A673 (cell line): ENCODE measurements around the gene FAM20A. TPM values are rescaled to one million over a fixed set of nuclear protein-coding genes. Genes with fewer than 3 reads are reported as not detected.

Source experiments
- BruUV-seq: library from RNA; stranded (reverse); fragments of 400-500 nt; replicated peaks from 2 replicates; lab custom pipeline; 2021; lab: Mats Ljungman, UMichigan
- CTCF ChIA-PET: fragments of 300-600 bp; sonication (Branson Sonifier 250); formaldehyde crosslinking; loops from one replicate; lab custom pipeline; 2022; ENCODE audit warnings: antibody characterized with exemption; lab: Charles Lee
- POLR2A ChIA-PET: fragments of 300-600 bp; sonication (Branson Sonifier 250); formaldehyde crosslinking; loops from one replicate; lab custom pipeline; 2022; ENCODE audit warnings: antibody characterized with exemption; ENCODE audit not compliant: low non-redundant PET; lab: Charles Lee
- DNase-seq: peaks from one replicate; pipeline ENCODE4 v3.0.0-alpha.2; 2015; ENCODE audit warnings: low spot score
- H3K27ac ChIP-seq: fragments of 200-600 bp; sonication (generic); 2 replicates; pipeline ENCODE4 v1.5.1; 2016; ENCODE audit warnings: mixed run types, low read depth, mild to moderate bottlenecking, mixed read lengths, antibody characterized with exemption, low read length; ENCODE audit not compliant: poor library complexity, severe bottlenecking
- H3K27me3 ChIP-seq: fragments of 200-600 bp; sonication (generic); replicated peaks from 2 replicates; pipeline ENCODE4 v1.6.1; 2017; ENCODE audit warnings: mixed run types, low read depth, mild to moderate bottlenecking, mixed read lengths, antibody characterized with exemption, low read length; ENCODE audit not compliant: insufficient read depth, poor library complexity
- H3K36me3 ChIP-seq: fragments of 200-600 bp; sonication (generic); 2 replicates; pipeline ENCODE4 v1.6.1; 2016; ENCODE audit warnings: mixed run types, mild to moderate bottlenecking, mixed read lengths, antibody characterized with exemption, low read length; ENCODE audit not compliant: insufficient read depth, poor library complexity, severe bottlenecking
- H3K4me1 ChIP-seq: fragments of 200-600 bp; sonication (generic); 2 replicates; pipeline ENCODE4 v1.6.1; 2017; ENCODE audit warnings: mixed run types, mild to moderate bottlenecking, mixed read lengths, antibody characterized with exemption, low read length; ENCODE audit not compliant: insufficient read depth, poor library complexity, severe bottlenecking
- H3K4me3 ChIP-seq: fragments of 200-600 bp; sonication (generic); 2 replicates; pipeline ENCODE4 v1.5.1; 2016; ENCODE audit warnings: low read depth, mixed run types, mild to moderate bottlenecking, mixed read lengths, low read length; ENCODE audit not compliant: poor library complexity, severe bottlenecking
- H3K9me3 ChIP-seq: fragments of 200-600 bp; sonication (generic); 2 replicates; pipeline ENCODE4 v1.6.1; 2016; ENCODE audit warnings: mixed run types, low read depth, mild to moderate bottlenecking, mixed read lengths, antibody characterized with exemption, low read length; ENCODE audit not compliant: poor library complexity, severe bottlenecking
- EZH2 ChIP-seq: fragments of 200-600 bp; sonication (generic); IDR thresholded peaks from 2 replicates; pipeline ENCODE4 v1.6.1; 2017; ENCODE audit warnings: borderline replicate concordance, low read depth, mild to moderate bottlenecking, mixed read lengths, antibody characterized with exemption, low read length; ENCODE audit not compliant: poor library complexity, severe bottlenecking
- intact Hi-C: fragments of 100-400 bp; cut with micrococcal nuclease; formaldehyde crosslinking; loops from one replicate; pipeline ENCODE4 v1.10.0; 2022; ENCODE audit not compliant: unreplicated experiment
- total RNA-seq: library from RNA; stranded (reverse); gene quantifications from 2 replicates; pipeline ENCODE4 v1.2.3, GENCODE V29; 2021
- TF ChIP-seq, protein P1 (sequence below): fragments of 300-800, 200-600 bp; sonication (generic); conservative IDR thresholded peaks from 2 replicates; pipeline ENCODE4 v1.5.1; 2017; ENCODE audit warnings: low read depth, mild to moderate bottlenecking, antibody characterized with exemption, low read length, moderate library complexity, mixed read lengths

FAM20A gene
- total RNA-seq, 1 experiment from 2014 or later, result not detected

DNA sequence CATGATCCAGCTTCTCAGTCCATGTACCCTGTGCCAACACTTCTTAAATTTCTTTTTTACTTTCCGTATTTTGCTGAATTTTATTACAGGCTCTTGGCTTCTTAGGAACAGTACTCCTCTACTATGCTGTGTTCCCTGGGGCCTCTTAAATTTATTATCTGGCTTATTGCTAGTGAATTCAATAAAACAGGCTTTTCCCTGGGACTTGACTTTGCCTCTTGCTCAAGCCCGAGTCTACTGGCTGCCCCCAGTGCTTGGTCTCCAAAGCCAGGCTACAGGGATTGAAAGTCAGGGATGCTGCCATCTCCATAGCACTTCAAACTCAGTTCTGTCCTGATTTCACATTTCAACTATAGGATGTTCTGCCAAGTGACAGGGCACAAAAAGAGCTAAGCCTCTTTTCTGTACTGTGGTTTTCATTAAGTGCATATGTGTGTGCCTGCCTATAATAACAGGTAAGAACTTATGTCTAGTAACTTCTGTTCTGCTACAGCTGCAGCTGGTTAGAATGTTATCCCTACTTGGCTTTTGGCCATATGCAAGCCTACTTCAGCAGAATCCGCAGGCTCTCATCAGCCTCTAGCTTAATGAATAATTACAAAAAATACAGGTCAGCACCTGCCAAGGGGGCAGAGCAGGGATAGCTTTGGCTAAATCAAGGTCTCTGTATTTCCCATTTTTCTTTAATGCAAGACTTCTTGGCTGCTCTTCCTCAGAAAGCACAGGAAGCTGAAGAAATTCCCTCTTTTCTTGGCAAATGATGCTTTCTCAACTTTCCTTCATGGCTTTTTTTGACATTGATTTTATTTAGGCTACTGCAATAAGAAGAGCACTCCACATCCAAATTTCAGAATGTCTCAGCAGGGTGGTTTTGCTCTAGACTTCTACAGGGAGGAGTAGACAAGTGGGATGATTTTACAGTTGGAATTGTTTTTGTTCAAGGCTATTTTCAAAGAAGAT, 8.2 kb downstream of the FAM20A start:
- H3K27ac ChIP-seq, result no peak overlapping the region
- H3K4me3 ChIP-seq, result no peak overlapping the region
- DNase-seq, result no peak
- no peaks in the 10 kb centered on the region for H3K36me3 ChIP-seq
- ChIA-PET CTCF (no interaction called here), POLR2A (no interaction called here)
- BruUV-seq, result no TSS peak
- intact Hi-C loops, result no loop called here
- peaks cover 10% of the 10 kb centered on the region for H3K27me3 ChIP-seq
- TF ChIP-seq, protein P1, sequence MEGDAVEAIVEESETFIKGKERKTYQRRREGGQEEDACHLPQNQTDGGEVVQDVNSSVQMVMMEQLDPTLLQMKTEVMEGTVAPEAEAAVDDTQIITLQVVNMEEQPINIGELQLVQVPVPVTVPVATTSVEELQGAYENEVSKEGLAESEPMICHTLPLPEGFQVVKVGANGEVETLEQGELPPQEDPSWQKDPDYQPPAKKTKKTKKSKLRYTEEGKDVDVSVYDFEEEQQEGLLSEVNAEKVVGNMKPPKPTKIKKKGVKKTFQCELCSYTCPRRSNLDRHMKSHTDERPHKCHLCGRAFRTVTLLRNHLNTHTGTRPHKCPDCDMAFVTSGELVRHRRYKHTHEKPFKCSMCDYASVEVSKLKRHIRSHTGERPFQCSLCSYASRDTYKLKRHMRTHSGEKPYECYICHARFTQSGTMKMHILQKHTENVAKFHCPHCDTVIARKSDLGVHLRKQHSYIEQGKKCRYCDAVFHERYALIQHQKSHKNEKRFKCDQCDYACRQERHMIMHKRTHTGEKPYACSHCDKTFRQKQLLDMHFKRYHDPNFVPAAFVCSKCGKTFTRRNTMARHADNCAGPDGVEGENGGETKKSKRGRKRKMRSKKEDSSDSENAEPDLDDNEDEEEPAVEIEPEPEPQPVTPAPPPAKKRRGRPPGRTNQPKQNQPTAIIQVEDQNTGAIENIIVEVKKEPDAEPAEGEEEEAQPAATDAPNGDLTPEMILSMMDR, result no peak
- TF ChIP-seq EZH2, result no peak
- H3K9me3 ChIP-seq, result no peaks in the 10 kb centered on the region
- no peaks in the 10 kb centered on the region for H3K4me1 ChIP-seq

DNA sequence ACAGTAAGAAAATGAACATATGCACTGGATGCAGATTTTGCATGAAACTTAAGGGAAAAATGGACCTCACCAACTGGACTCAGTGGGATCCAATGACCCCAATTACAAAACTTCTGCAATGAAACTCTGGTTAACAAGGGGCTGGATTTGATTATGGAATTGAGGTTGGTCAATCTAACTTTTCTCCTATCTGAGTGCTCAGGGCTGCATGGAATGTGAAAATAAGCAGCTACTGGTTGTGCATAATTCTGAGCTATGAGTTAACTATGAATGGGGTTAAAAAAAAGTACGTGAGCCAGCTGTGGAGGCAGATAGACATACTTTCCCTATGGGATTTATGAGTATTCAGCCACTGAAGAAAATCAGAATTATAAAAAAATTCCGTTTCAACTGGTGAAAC, 9.2 kb downstream of the FAM20A start:
- Histone ChIP-seq H3K4me3 (no peak overlapping the region), H3K9me3 (no peaks in the 10 kb centered on the region), H3K27ac (no peak overlapping the region), H3K4me1 (no peaks in the 10 kb centered on the region), H3K36me3 (no peaks in the 10 kb centered on the region), H3K27me3 (peaks cover 10% of the 10 kb centered on the region)
- CTCF ChIA-PET, result no interaction called here
- no peak for DNase-seq
- TF ChIP-seq EZH2, result no peak
- TF ChIP-seq, protein P1, result no peak
- POLR2A ChIA-PET, result no interaction called here
- intact Hi-C loops, result no loop called here
- no TSS peak for BruUV-seq

DNA sequence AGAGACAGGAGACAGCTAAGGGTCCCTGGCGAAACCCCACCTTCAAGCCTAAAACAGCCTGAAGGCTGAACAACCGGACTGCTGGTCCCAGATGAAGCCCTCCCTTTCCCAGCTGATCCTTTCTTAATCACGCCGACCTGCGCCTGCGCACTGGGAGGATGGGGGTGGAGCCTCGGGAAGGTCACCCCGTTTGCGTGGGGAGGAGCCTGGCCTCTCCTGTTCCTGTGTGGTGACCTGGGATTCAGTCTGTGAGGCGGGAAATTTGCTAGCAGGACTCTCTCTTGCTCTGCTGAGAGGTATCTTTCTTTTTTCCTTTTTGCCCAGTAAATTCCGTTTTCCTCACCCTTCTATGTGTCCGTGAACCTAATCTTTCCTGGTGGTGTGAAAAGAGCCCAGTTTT, 9.6 kb downstream of the FAM20A start:
- Histone ChIP-seq H3K27me3 (peaks cover 10% of the 10 kb centered on the region), H3K4me1 (no peaks in the 10 kb centered on the region), H3K36me3 (no peaks in the 10 kb centered on the region), H3K4me3 (no peak overlapping the region), H3K9me3 (no peaks in the 10 kb centered on the region), H3K27ac (no peak overlapping the region)
- intact Hi-C loops, result no loop called here
- TF ChIP-seq EZH2, result no peak
- TF ChIP-seq, protein P1, result no peak
- POLR2A ChIA-PET, result no interaction called here
- DNase-seq, result no peak
- CTCF ChIA-PET, result no interaction called here
- BruUV-seq, result no TSS peak
